Sigmoid colon (tissue), 7 donors: ENCODE measurements around the gene GPRIN1. TPM values are rescaled to one million over a fixed set of nuclear protein-coding genes. Genes with fewer than 3 reads are reported as not detected.

Source experiments
- DNase-seq: peaks from one replicate; pipeline ENCODE4 v3.0.0-alpha.2; 2019
- H3K27ac ChIP-seq, 4 donors: fragments of 200-600 bp; sonication (generic); one replicate each; pipeline ENCODE4 v1.5.1; 2016 to 2019; ENCODE audit warnings: mild to moderate bottlenecking in 1 of 4
- H3K27me3 ChIP-seq, 3 donors: fragments of 200-600 bp; sonication (generic); one replicate each; pipeline ENCODE4 v1.5.1; 2019; ENCODE audit warnings: mild to moderate bottlenecking in 1 of 3
- H3K36me3 ChIP-seq, 4 donors: fragments of 200-600 bp; sonication (generic); one replicate each; pipeline ENCODE4 v1.5.1; 2016 to 2019
- H3K4me1 ChIP-seq, 4 donors: fragments of 200-600 bp; sonication (generic); one replicate each; pipeline ENCODE4 v1.5.1; 2017 to 2019
- H3K4me3 ChIP-seq, 4 donors: fragments of 200-600 bp; sonication (generic); one replicate each; pipeline ENCODE4 v1.5.1; 2017 to 2019; ENCODE audit warnings: mild to moderate bottlenecking in 2 of 4, moderate library complexity in 1 of 4
- H3K9me3 ChIP-seq, 4 donors: fragments of 200-600 bp in 3 of 4; sonication (generic) in 3 of 4; one replicate each; pipeline versions ENCODE4 v1.5.1 to v1.6.1; 2013 to 2019
- CTCF ChIP-seq, 4 experiments: fragments of 450-650 bp in 3 of 4; fragments of 200-600 bp in 1 of 4; IDR thresholded peaks; one replicate each; pipeline ENCODE4 v1.5.1; 2016 to 2019; ENCODE audit warnings: antibody characterized with exemption in 4 of 4, mild to moderate bottlenecking in 3 of 4, moderate library complexity in 2 of 4
- EP300 ChIP-seq, 4 donors: sonication (generic); formaldehyde crosslinking; IDR thresholded peaks; one replicate each; pipeline ENCODE4 v1.6.1; 2017; ENCODE audit warnings: antibody characterized with exemption in 4 of 4
- POLR2A ChIP-seq, 2 donors: fragments of 450-650 bp; IDR thresholded peaks; one replicate each; pipeline ENCODE4 v1.6.1; 2016; ENCODE audit warnings: antibody characterized with exemption in 2 of 2, mild to moderate bottlenecking in 2 of 2, moderate library complexity in 2 of 2
- POLR2AphosphoS5 ChIP-seq, 4 donors: sonication (generic); formaldehyde crosslinking; IDR thresholded peaks; one replicate each; pipeline ENCODE4 v1.6.1; 2017; ENCODE audit warnings: antibody characterized with exemption in 4 of 4
- WGBS, 2 donors: extraction: QIAGEN DNeasy Blood & Tissue Kit; methylation state at CpG; one replicate each; pipeline ENCODE4 v1.1.7; 2013; 5-methylcytosine and 5-hydroxymethylcytosine counted together
- intact Hi-C: fragments of 100-400 bp; cut with DNase I; formaldehyde crosslinking; loops from one replicate; pipeline ENCODE4 v1.15.1; 2023
- polyA plus RNA-seq, 3 donors: library from polyadenylated mRNA; stranded (reverse); fragments of 200-250 nt; gene quantifications; one replicate each; pipeline ENCODE4 v1.2.3, GENCODE V29; 2013
- total RNA-seq, 4 donors: library from RNA; depleted of rRNA; stranded (reverse); fragments of >200 nt; gene quantifications; one replicate each; pipeline ENCODE4 v1.1.0, GENCODE V29; 2016
- donor health status: healthy with polysubstance abuse.
- donor health status: Bipolar disorder and iron deficiency.
- donor health status: healthy.

Gene GPRIN1
- total RNA-seq (1 to 10 TPM in 2 of 4 donors, under 1 TPM in 2; 0.33 to 1.6 (median 0.81) TPM), polyA plus RNA-seq (1 to 10 TPM in 1 of 3 donors, under 1 TPM in 2; 0.60 to 1.4 (median 0.69) TPM)

DNA sequence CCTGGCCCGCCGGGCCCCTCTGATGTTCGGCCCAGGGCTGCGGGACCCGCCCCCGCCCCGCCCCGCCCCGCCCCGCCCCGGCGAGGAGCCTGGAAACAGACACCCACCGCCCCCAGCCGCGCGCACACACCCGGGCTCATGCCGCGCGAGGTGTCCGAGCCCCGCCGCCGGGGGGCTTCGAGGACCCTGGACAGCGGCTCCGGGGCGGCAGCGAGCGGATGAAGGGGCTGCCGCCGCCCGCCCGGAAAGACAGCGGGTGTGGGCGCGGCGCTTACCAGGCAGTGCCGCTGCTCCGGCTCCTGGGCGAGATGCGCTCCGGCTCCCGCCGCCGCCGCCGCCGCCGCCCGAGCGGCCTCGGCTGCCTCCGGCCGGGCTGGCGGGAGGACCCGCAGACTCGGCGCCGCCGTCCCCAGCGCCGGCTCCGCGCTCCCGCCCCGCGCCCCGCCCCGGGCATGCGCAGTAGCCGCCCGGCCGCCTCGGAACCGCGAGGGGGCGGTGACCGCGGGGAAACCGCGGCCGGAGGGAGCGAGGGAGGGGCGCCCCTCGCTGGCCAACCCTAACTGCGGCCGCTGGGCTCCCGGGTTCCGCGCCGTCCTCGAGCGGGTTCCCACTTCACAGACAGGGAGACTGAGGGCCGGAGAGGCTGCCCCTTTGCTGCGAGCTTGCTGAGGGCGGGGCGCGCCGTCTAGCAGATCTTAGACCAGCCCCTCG, at the start of gene GPRIN1:
Gene GPRIN1, minus strand, starts transcription at position 433 of the 711 bp plus-strand sequence. CDS start 10,322 bp downstream, outside the sequence.
- no peak within 1 kb of the TSS for H3K27ac ChIP-seq
- intact Hi-C loops = no loop called here
- no peaks in the 10 kb centered on the region for H3K9me3 ChIP-seq
- peak within 1 kb of the TSS; percentile 14 to 65 (median 53) for H3K4me3 ChIP-seq
- DNase-seq = no peak
- H3K27me3 ChIP-seq = peaks cover 0 to 41% (median 19%) of the 10 kb centered on the region in 3 donors
- peaks cover 0 to 19% (median 14%) of the 10 kb centered on the region in 4 donors for H3K4me1 ChIP-seq
- no peak for TF ChIP-seq EP300 (IDR thresholded peaks at IDR 0.05)
- no peaks in the 10 kb centered on the region for H3K36me3 ChIP-seq
- 1% methylated on average over 101 of the region's 101 CpGs for WGBS, 2 donors

GRCh38 chr5:176659512-176659839, 49.5 kb upstream of the GPRIN1 start:
- TF ChIP-seq POLR2AphosphoS5 (IDR thresholded peaks at IDR 0.05) (no peak), CTCF (IDR thresholded peaks at IDR 0.05) (no peak), EP300 (IDR thresholded peaks at IDR 0.05) (no peak), POLR2A (IDR thresholded peaks at IDR 0.05) (no peak)
- no peak for DNase-seq
- no peak overlapping the region for H3K27ac ChIP-seq
- peaks cover 0 to 20% (median 4%) of the 10 kb centered on the region in 3 donors for H3K27me3 ChIP-seq
- 80 to 81% methylated on average over 7 of the region's 7 CpGs for WGBS, 2 donors
- no peaks in the 10 kb centered on the region for H3K9me3 ChIP-seq
- H3K4me1 ChIP-seq = peaks cover 0 to 17% (median 6%) of the 10 kb centered on the region in 4 donors
- no peak overlapping the region for H3K4me3 ChIP-seq
- peaks cover 0 to 27% (median 0%) of the 10 kb centered on the region in 4 donors for H3K36me3 ChIP-seq
- intact Hi-C loops = no loop called here

DNA sequence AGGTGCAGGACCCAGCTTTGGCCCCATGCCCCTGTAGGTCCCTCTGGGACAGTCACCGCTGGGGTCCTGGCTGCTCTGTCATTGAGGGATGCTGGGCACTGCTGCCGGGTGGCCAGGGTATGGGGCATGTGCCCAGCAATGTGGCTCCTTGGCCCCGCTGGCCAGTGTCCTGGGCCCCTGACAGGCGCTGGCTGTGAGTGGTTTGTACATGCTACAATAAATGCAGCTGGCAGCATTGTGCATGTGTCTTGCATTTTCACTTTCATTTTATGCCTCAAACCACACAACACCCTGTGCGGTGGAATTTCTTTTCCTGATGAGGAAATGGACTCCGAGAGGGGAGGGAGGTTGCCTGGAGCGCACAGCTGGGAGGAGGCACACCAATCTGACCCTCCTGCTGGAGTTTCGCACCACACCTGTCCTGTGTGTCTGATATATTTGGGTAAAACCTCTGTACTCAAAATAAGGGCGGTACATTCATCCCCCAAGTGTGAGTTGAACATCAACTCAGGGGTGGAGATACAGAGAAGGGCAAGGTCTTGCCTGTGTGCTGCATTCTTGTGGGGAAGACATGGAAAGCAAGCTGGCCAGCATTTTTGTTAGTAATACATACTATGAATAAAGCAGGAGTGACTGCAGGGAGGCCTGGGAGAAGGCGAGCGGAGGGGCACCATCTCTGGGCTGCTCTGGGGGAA, 49.0 kb upstream of the GPRIN1 start:
- WGBS, 2 donors = 18 to 29% methylated on average over 11 of the region's 11 CpGs
- Histone ChIP-seq H3K4me3 (no peak overlapping the region), H3K9me3 (no peaks in the 10 kb centered on the region), H3K36me3 (peaks cover 0 to 32% (median 2%) of the 10 kb centered on the region in 4 donors), H3K27ac (no peak overlapping the region), H3K4me1 (peaks cover 0 to 17% (median 6%) of the 10 kb centered on the region in 4 donors), H3K27me3 (peaks cover 0 to 14% (median 0%) of the 10 kb centered on the region in 3 donors)
- DNase-seq = no peak
- intact Hi-C loops = no loop called here
- TF ChIP-seq EP300 (IDR thresholded peaks at IDR 0.05) (no peak), POLR2A (IDR thresholded peaks at IDR 0.05) (no peak)

DNA sequence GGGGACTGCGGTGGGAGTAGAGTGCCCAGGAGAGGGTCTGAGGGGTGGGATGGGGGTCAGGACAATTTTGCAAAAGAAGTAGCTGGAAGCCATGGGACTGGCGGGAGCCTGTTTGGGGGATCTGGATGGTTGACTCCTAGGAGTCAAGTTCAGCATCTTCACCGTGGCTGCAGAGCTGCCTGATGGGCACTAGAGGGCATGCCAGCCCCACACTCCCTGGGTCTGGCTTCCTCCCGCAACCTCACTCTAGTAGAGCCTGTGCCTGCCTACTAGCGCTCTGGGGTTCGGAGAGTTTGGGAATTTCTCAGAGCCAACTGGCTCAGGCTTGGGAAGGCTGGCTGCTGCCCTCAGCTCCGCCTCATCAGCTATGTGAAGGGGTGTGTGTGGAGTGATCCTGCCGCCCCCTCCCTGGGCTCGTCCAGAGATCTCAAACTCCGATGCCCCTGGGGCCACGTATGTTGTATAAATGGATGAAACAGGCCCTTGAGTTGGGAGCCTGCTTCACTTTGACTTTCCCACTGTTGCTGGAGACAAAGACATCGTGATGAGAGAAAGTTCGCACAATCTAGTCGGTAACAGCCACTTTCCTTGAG, 48.1 kb upstream of the GPRIN1 start:
- TF ChIP-seq EP300 (IDR thresholded peaks at IDR 0.05) (no peak), CTCF (IDR thresholded peaks at IDR 0.05) (peak; percentile 28 to 77 (median 57))
- Histone ChIP-seq H3K4me3 (no peak overlapping the region), H3K9me3 (no peaks in the 10 kb centered on the region), H3K4me1 (peaks cover 0 to 17% (median 6%) of the 10 kb centered on the region in 4 donors), H3K36me3 (peaks cover 0 to 41% (median 5%) of the 10 kb centered on the region in 4 donors), H3K27me3 (peaks cover 0 to 6% (median 0%) of the 10 kb centered on the region in 3 donors), H3K27ac (no peak overlapping the region)
- peak; percentile 82 for DNase-seq
- intact Hi-C loops = no loop called here
- 39 to 48% methylated on average over 14 of the region's 14 CpGs for WGBS, 2 donors

GRCh38 chr5:176656467-176656990, 46.6 kb upstream of the GPRIN1 start:
- peaks cover 0 to 17% (median 6%) of the 10 kb centered on the region in 4 donors for H3K4me1 ChIP-seq
- no peak overlapping the region for H3K27ac ChIP-seq
- intact Hi-C loops = no loop called here
- H3K9me3 ChIP-seq = no peaks in the 10 kb centered on the region
- no peak for DNase-seq
- no peaks in the 10 kb centered on the region for H3K27me3 ChIP-seq
- peaks cover 0 to 45% (median 5%) of the 10 kb centered on the region in 4 donors for H3K36me3 ChIP-seq
- H3K4me3 ChIP-seq = no peak overlapping the region
- 90 to 93% methylated on average over 13 of the region's 13 CpGs for WGBS, 2 donors
- no peak for TF ChIP-seq CTCF (IDR thresholded peaks at IDR 0.05)
- TF ChIP-seq EP300 (IDR thresholded peaks at IDR 0.05) = no peak
- TF ChIP-seq POLR2A (IDR thresholded peaks at IDR 0.05) = no peak
- no peak for TF ChIP-seq POLR2AphosphoS5 (IDR thresholded peaks at IDR 0.05)
